K562 (cell line): ENCODE data around the gene PCYT1A. TPM values are rescaled to one million over a fixed set of nuclear protein-coding genes. Genes with fewer than 3 reads are reported as not detected.

Experiments
- ADNP ChIP-seq: fragments of 200-800 bp; sonication (Bioruptor generic); IDR thresholded peaks from 2 replicates; pipeline ENCODE4 v1.6.1; 2016; ENCODE audit warnings: missing genetic modification characterization, missing compliant biosample characterization
- DPF2 ChIP-seq: fragments of 450-650 bp; IDR thresholded peaks from 2 replicates; pipeline ENCODE4 v1.6.1; 2016
- KAT2B ChIP-seq: IDR thresholded peaks from one replicate; pipeline ENCODE4 v1.6.1; 2012; ENCODE audit warnings: low read depth, mild to moderate bottlenecking, control low read depth, inconsistent platforms, low read length, moderate library complexity
- MYBL2 ChIP-seq, 2 experiments: fragments of 450-650 bp in 1 of 2; sonication (generic) in 1 of 2; formaldehyde crosslinking in 1 of 2; IDR thresholded peaks; 2 replicates each; pipeline versions ENCODE4 v1.6.1 to v1.8.1; 2017 to 2022; ENCODE audit warnings: borderline replicate concordance in 1 of 2, inconsistent platforms in 1 of 2, low read depth in 1 of 2, mild to moderate bottlenecking in 1 of 2, missing genetic modification reagents in 1 of 2, moderate library complexity in 1 of 2
- RBM15 ChIP-seq: fragments of 200-400 bp; formaldehyde crosslinking; IDR thresholded peaks from 2 replicates; pipeline ENCODE4 v1.6.1; 2018; ENCODE audit warnings: mild to moderate bottlenecking, low read length, moderate library complexity; ENCODE audit not compliant: insufficient read depth
- RUNX1 ChIP-seq: sonication (generic); IDR thresholded peaks from 2 replicates; pipeline ENCODE4 v1.6.1; 2016; ENCODE audit warnings: antibody characterized with exemption, low read depth
- SRSF3 ChIP-seq: fragments of 200-400 bp; formaldehyde crosslinking; IDR thresholded peaks from 2 replicates; pipeline ENCODE4 v1.6.1; 2016; ENCODE audit warnings: mild to moderate bottlenecking, low read length, moderate library complexity; ENCODE audit not compliant: insufficient read depth
- XRCC5 ChIP-seq: fragments of 200-400 bp; formaldehyde crosslinking; IDR thresholded peaks from 2 replicates; pipeline ENCODE4 v1.6.1; 2017; ENCODE audit warnings: low read depth, mild to moderate bottlenecking, low read length
- ZNF551 ChIP-seq: fragments of 250-450 bp; sonication (Bioruptor Pico); IDR thresholded peaks from 2 replicates; pipeline ENCODE4 v1.5.0; 2021; ENCODE audit warnings: mild to moderate bottlenecking, moderate library complexity
- ZSCAN32 ChIP-seq: fragments of 450-650 bp; formaldehyde crosslinking; IDR thresholded peaks from 2 replicates; pipeline ENCODE4 v1.4.0; 2020; ENCODE audit warnings: mild to moderate bottlenecking, moderate library complexity
- polyA plus RNA-seq, 8 experiments: library from polyadenylated mRNA; depleted of rRNA in 4 of 8; stranded (reverse) in 5 of 8; unstranded in 3 of 8; fragments of >200 nt; fragmentation: Nextera tagmentation in 2 of 8; fragmentation: Illumina TruSeq in 1 of 8; extraction: Ambion mirVana in 2 of 8; extraction: Trizol in 1 of 8; gene quantifications; 2 replicates each; pipeline versions ENCODE4 v1.2.1 to v1.2.3, GENCODE V29; 2011 to 2014; ENCODE audit warnings: inconsistent platforms in 1 of 8, missing spikeins in 1 of 8
- total RNA-seq, 7 experiments: library from RNA; depleted of rRNA in 6 of 7; stranded (reverse); fragments of >200 nt in 6 of 7; fragmentation: Illumina TruSeq in 2 of 7; extraction: Trizol in 2 of 7; gene quantifications; 2 replicates each; pipeline versions ENCODE4 v1.2.1 to v1.2.3, GENCODE V29; 2011 to 2021; ENCODE audit warnings: low replicate concordance in 1 of 7
- TF ChIP-seq, protein P1 (sequence below), 2 experiments: IDR thresholded peaks; 2 replicates each; pipeline ENCODE4 v1.6.1; 2011; ENCODE audit warnings: borderline replicate concordance in 1 of 2, control low read depth in 1 of 2, low read depth in 1 of 2, low read length in 1 of 2, mild to moderate bottlenecking in 1 of 2, mixed read lengths in 1 of 2, moderate library complexity in 1 of 2; ENCODE audit not compliant: insufficient read depth in 1 of 2, insufficient read length in 1 of 2, poor library complexity in 1 of 2, severe bottlenecking in 1 of 2; ENCODE audit errors: extremely low read depth in 1 of 2
- TF ChIP-seq, protein P2 (sequence below): IDR thresholded peaks from 2 replicates; pipeline ENCODE4 v1.6.1; 2011; ENCODE audit warnings: borderline replicate concordance, low read depth, mild to moderate bottlenecking, moderate library complexity, low read length; ENCODE audit not compliant: insufficient read depth, poor library complexity, severe bottlenecking
- TF ChIP-seq, protein P3 (sequence below): fragments of 450-650 bp; IDR thresholded peaks from 2 replicates; pipeline ENCODE4 v1.6.1; 2018; ENCODE audit not compliant: partially characterized antibody
- TF ChIP-seq, protein P4 (sequence below): fragments of 250-450 bp; sonication (Bioruptor Pico); IDR thresholded peaks from 2 replicates; pipeline ENCODE4 v1.9.0; 2021; ENCODE audit warnings: mild to moderate bottlenecking

Gene PCYT1A
- total and polyA plus RNA-seq, 9 of the 15 experiments (the other 6 are each of a cell fraction or from before 2014, with no cell fraction given): 13.4 to 62.8 (median 49.4) TPM

DNA sequence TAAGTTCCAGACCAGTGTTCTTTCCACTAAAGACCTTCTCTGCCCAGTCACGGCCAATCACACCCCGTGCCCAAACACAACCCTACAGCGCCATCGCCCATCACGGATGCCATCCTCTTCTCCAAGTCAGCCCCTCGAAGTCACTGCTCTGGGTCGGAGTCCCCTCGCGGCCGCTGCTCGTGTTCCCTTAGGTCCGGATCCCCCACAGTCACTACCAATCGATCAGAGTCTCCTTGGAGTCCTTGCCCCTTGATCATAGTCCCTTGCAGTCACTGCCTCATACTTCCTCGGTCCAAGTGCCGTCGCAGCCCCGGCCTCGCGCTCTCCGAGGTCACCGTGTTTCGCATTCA is 461 bp downstream of the PCYT1A start (continued):
- TF ChIP-seq MYBL2 (IDR thresholded peaks at IDR 0.05; ENCODE audit: low read depth): no peak
- peak; percentile 32; the same call in 1 of the 2 replicates for TF ChIP-seq MYBL2 (CRISPR knock-in tag; IDR thresholded peaks at IDR 0.05; ENCODE audit: borderline replicate concordance)
- TF ChIP-seq RBM15: no peak
- TF ChIP-seq XRCC5: no peak
- no peak for TF ChIP-seq ZSCAN32 (CRISPR knock-in tag)
- no peak for TF ChIP-seq DPF2
- TF ChIP-seq, protein P1, sequence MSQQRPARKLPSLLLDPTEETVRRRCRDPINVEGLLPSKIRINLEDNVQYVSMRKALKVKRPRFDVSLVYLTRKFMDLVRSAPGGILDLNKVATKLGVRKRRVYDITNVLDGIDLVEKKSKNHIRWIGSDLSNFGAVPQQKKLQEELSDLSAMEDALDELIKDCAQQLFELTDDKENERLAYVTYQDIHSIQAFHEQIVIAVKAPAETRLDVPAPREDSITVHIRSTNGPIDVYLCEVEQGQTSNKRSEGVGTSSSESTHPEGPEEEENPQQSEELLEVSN (IDR thresholded peaks at IDR 0.05; ENCODE audit: borderline replicate concordance in 1 of 2, extremely low read depth in 1 of 2, insufficient read depth in 1 of 2, insufficient read length in 1 of 2, low read depth in 1 of 2, low read length in 1 of 2, poor library complexity in 1 of 2, severe bottlenecking in 1 of 2): peak in 1 of 2 experiments; percentile 41
- TF ChIP-seq ADNP: no peak
- TF ChIP-seq, protein P2, sequence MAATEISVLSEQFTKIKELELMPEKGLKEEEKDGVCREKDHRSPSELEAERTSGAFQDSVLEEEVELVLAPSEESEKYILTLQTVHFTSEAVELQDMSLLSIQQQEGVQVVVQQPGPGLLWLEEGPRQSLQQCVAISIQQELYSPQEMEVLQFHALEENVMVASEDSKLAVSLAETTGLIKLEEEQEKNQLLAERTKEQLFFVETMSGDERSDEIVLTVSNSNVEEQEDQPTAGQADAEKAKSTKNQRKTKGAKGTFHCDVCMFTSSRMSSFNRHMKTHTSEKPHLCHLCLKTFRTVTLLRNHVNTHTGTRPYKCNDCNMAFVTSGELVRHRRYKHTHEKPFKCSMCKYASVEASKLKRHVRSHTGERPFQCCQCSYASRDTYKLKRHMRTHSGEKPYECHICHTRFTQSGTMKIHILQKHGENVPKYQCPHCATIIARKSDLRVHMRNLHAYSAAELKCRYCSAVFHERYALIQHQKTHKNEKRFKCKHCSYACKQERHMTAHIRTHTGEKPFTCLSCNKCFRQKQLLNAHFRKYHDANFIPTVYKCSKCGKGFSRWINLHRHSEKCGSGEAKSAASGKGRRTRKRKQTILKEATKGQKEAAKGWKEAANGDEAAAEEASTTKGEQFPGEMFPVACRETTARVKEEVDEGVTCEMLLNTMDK: no peak
- TF ChIP-seq ZNF551 (CRISPR knock-in tag): no peak
- no peak for TF ChIP-seq KAT2B
- TF ChIP-seq, protein P3, sequence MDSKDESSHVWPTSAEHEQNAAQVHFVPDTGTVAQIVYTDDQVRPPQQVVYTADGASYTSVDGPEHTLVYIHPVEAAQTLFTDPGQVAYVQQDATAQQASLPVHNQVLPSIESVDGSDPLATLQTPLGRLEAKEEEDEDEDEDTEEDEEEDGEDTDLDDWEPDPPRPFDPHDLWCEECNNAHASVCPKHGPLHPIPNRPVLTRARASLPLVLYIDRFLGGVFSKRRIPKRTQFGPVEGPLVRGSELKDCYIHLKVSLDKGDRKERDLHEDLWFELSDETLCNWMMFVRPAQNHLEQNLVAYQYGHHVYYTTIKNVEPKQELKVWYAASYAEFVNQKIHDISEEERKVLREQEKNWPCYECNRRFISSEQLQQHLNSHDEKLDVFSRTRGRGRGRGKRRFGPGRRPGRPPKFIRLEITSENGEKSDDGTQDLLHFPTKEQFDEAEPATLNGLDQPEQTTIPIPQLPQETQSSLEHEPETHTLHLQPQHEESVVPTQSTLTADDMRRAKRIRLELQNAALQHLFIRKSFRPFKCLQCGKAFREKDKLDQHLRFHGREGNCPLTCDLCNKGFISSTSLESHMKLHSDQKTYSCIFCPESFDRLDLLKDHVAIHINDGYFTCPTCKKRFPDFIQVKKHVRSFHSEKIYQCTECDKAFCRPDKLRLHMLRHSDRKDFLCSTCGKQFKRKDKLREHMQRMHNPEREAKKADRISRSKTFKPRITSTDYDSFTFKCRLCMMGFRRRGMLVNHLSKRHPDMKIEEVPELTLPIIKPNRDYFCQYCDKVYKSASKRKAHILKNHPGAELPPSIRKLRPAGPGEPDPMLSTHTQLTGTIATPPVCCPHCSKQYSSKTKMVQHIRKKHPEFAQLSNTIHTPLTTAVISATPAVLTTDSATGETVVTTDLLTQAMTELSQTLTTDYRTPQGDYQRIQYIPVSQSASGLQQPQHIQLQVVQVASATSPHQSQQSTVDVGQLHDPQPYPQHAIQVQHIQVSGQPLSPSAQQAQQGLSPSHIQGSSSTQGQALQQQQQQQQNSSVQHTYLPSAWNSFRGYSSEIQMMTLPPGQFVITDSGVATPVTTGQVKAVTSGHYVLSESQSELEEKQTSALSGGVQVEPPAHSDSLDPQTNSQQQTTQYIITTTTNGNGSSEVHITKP: no peak
- 0 out of 2 replicates have a peak, but pooled peaks have one; percentile 33 for TF ChIP-seq SRSF3
- TF ChIP-seq RUNX1: 0 out of 2 replicates have a peak, but pooled peaks have one; percentile 32
- TF ChIP-seq, protein P4, sequence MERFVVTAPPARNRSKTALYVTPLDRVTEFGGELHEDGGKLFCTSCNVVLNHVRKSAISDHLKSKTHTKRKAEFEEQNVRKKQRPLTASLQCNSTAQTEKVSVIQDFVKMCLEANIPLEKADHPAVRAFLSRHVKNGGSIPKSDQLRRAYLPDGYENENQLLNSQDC (CRISPR knock-in tag): no peak
